Measurements from ENCODE around the gene B9D1. TPM values are rescaled to one million over a fixed set of nuclear protein-coding genes. Genes with fewer than 3 reads are reported as not detected.

B9D1 gene
- total and polyA plus RNA-seq, 9 of the 15 experiments (the other 6 are each of a cell fraction or from before 2014, with no cell fraction given) = 8.9 to 28.0 (median 17.9) TPM

DNA sequence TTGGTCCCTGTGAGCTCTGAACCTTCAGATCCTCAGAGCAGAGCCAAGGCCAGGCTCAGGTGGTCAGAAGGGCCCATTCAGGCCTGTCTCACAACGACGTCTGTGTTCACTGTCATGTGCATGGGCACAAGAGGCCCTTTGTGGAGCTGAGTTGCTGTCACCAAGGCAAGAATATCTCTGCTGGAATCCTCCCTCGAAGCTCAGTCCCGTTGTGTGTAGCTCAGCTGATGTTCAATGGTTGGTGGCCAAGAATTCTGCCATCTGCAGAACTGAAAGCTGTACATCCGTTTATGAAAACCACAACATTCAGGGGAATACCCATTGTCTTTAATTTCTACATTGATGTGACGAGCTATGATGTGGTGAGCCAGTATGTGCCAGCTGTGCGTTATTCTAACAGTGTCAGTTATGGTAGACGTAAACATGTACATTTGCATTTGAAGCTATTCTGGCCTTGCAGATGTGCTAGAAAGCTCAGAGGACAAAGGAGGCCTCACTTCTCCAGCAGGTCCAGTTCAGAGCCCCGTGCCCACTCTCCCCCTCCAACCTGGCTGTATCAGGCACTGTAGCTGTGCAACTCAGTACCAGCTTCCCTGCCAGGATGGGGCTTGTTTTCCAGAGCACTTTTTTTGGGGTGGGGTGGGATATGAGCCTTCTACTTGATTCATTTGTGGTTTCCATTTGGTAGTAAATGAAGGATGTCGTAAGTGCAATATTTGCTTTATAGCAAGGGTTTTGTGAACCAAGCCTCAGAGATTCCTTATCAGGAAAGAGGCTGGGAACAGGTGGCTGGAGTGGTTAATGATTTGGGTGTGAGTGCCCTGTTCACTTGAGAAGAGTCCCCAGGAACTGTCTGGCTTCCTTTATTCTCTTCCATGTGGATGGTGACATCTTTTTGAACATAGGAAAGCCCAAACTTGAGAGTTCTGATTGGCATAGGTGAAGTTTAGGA lies 56.1 kb downstream of the B9D1 start:
- no peak for FAIRE-seq
- Histone ChIP-seq H3K9ac (ENCODE audit: insufficient read depth in 1 of 2, low read depth in 2 of 2, low read length in 2 of 2) (no peak overlapping the region), H3K9me3 (replicated peaks; ENCODE audit: control insufficient read depth, insufficient read depth, low read depth, low read length) (no peaks in the 10 kb centered on the region), H3K4me3 (no peak overlapping the region), H3K27ac (ENCODE audit: extremely low read depth, low read depth, low read length) (no peak overlapping the region), H3K36me3 (ENCODE audit: control insufficient read depth, insufficient read depth, low read length) (peaks cover 3% of the 10 kb centered on the region; the same call in 1 of the 3 replicates), H2AFZ (ENCODE audit: low read depth, low read length) (no peak overlapping the region), H3K9me1 (ENCODE audit: control insufficient read depth, insufficient read depth, low read length) (peaks cover 7% of the 10 kb centered on the region), H3K4me1 (replicated peaks in 1 of 2; ENCODE audit: control insufficient read depth in 2 of 2, insufficient read depth in 2 of 2, low read length in 2 of 2) (peaks cover 26 to 34% of the 10 kb centered on the region in 2 experiments), H3K79me2 (ENCODE audit: control insufficient read depth, insufficient read depth, low read length) (peaks cover 7% of the 10 kb centered on the region; the same call in 1 of the 3 replicates), H3K27me3 (ENCODE audit: control insufficient read depth in 2 of 2, insufficient read depth in 2 of 2, low read length in 2 of 2) (no peaks in the 10 kb centered on the region), H3K4me2 (ENCODE audit: insufficient read depth, low read length) (no peak overlapping the region), H4K20me1 (replicated peaks; ENCODE audit: control insufficient read depth, insufficient read depth, low read length) (no peaks in the 10 kb centered on the region)
- ATAC-seq = no peak
- intact Hi-C loops (cut with micrococcal nuclease) = no loop called here
- WGBS (ENCODE audit: insufficient coverage, low coverage, missing lambda C conversion rate) = 74% methylated on average over 7 of the region's 10 CpGs
- TF ChIP-seq FOXA1 (IDR thresholded peaks at IDR 0.05; ENCODE audit: borderline replicate concordance) = no peak
- no peak for TF ChIP-seq SP1 (CRISPR knock-in tag; IDR thresholded peaks at IDR 0.05)
- no peak for TF ChIP-seq OTX1 (CRISPR knock-in tag; IDR thresholded peaks at IDR 0.05)
- TF ChIP-seq MYNN (IDR thresholded peaks at IDR 0.05) = no peak
- no peak for TF ChIP-seq MYNN (CRISPR knock-in tag; IDR thresholded peaks at IDR 0.05)
- BruUV-seq (replicated peaks) = no TSS peak
- POLR2A ChIA-PET = interaction anchor here (0.6 to 2.7 kb wide), 3 partner anchors 14 to 137 kb away, joined by 3 to 9 read pairs (median 3); no protein-coding TSS in a partner anchor
- in situ Hi-C loops (cut with MboI) = no loop called here
- DNase-seq (ENCODE audit: extremely low read depth in 1 of 4, low spot score in 3 of 4) = peak in 1 of 4 experiments; percentile 15
- CTCF ChIA-PET (ENCODE audit: low intra/inter-chr PET ratio) = no interaction called here

All from K562 (cell line).